MM.1S (cell line): Measurements from ENCODE around the gene RTP1.

Source experiments
- CTCF ChIP-seq: fragments of 300-600 bp; sonication (generic); IDR thresholded peaks from 2 replicates; pipeline ENCODE4 v1.5.1; 2016; ENCODE audit warnings: antibody characterized with exemption, low read length, mixed read lengths
- EZH2 ChIP-seq: fragments of 300-600 bp; sonication (generic); optimal IDR thresholded peaks from 2 replicates; pipeline ENCODE3; 2017; ENCODE audit warnings: low read depth, mild to moderate bottlenecking, antibody characterized with exemption, low read length, mixed read lengths

GRCh38 chr3:187193181-187193580 lies 4.1 kb upstream of the RTP1 start:
- TF ChIP-seq CTCF (no peak), EZH2 (no peak)
